HepG2 (cell line): ENCODE measurements around the gene TNFSF8. TPM values are rescaled to one million over a fixed set of nuclear protein-coding genes. Genes with fewer than 3 reads are reported as not detected.
A peak's percentile ranks its signal among the peaks of the same experiment; 100 is the strongest.

Source experiments
- ARID2 ChIP-seq: sonication (generic); formaldehyde crosslinking; IDR thresholded peaks from 2 replicates; pipeline ENCODE4 v1.8.1; 2022; ENCODE audit warnings: mild to moderate bottlenecking, missing genetic modification reagents, borderline replicate concordance
- DMAP1 ChIP-seq: IDR thresholded peaks from 2 replicates; pipeline ENCODE4 v1.6.1; 2016
- FOXC1 ChIP-seq: sonication (generic); formaldehyde crosslinking; IDR thresholded peaks from 2 replicates; pipeline ENCODE4 v1.8.0; 2022; ENCODE audit warnings: mild to moderate bottlenecking, missing genetic modification reagents, borderline replicate concordance
- TBX2 ChIP-seq: sonication (generic); formaldehyde crosslinking; IDR thresholded peaks from 2 replicates; pipeline ENCODE4 v1.5.0; 2020; ENCODE audit warnings: missing genetic modification reagents, mild to moderate bottlenecking, borderline replicate concordance
- TCF7 ChIP-seq: sonication (generic); IDR thresholded peaks from 2 replicates; pipeline ENCODE4 v1.6.1; 2016; ENCODE audit warnings: antibody characterized with exemption, low read depth
- YY1 ChIP-seq: IDR thresholded peaks from 2 replicates; pipeline ENCODE4 v1.6.1; 2011; ENCODE audit warnings: low read length, low read depth, moderate library complexity, mild to moderate bottlenecking; ENCODE audit not compliant: insufficient read depth, insufficient replicate concordance
- ZNF282 ChIP-seq: fragments of 450-650 bp; IDR thresholded peaks from 2 replicates; pipeline ENCODE4 v1.6.1; 2018; ENCODE audit not compliant: partially characterized antibody
- ZNF292 ChIP-seq: sonication (generic); formaldehyde crosslinking; IDR thresholded peaks from 2 replicates; pipeline ENCODE4 v1.8.1; 2022; ENCODE audit warnings: mild to moderate bottlenecking, low read depth, missing genetic modification reagents, borderline replicate concordance
- ZNF468 ChIP-seq: sonication (generic); formaldehyde crosslinking; IDR thresholded peaks from 2 replicates; pipeline ENCODE4 v1.8.0; 2022; ENCODE audit warnings: mild to moderate bottlenecking, moderate library complexity, missing genetic modification reagents
- ZNF577 ChIP-seq: sonication (generic); formaldehyde crosslinking; IDR thresholded peaks from 2 replicates; pipeline ENCODE4 v1.4.0; 2020; ENCODE audit warnings: mild to moderate bottlenecking, low read depth, missing genetic modification reagents, borderline replicate concordance
- ZNF780A ChIP-seq: sonication (generic); formaldehyde crosslinking; IDR thresholded peaks from 2 replicates; pipeline ENCODE4 v1.8.0; 2022; ENCODE audit warnings: mild to moderate bottlenecking, missing genetic modification reagents, moderate library complexity
- polyA plus RNA-seq, 8 experiments: library from polyadenylated mRNA; depleted of rRNA in 3 of 8; stranded (reverse) in 7 of 8; unstranded in 1 of 8; fragments of >200 nt; fragmentation: Illumina TruSeq in 4 of 8; extraction: Trizol in 4 of 8; gene quantifications; 2 replicates each; pipeline versions ENCODE4 v1.2.1 to v1.2.3, GENCODE V29; 2011 to 2016; ENCODE audit warnings: low read depth in 4 of 8, missing spikeins in 1 of 8, mixed read lengths in 1 of 8; ENCODE audit not compliant: insufficient read depth in 1 of 8
- total RNA-seq, 5 experiments: library from RNA; depleted of rRNA; stranded (reverse); fragments of >200 nt; fragmentation: Illumina TruSeq; extraction: Trizol; gene quantifications; 2 replicates each; pipeline ENCODE4 v1.2.3, GENCODE V29; 2016; ENCODE audit warnings: low read depth in 1 of 5
- TF ChIP-seq, protein P1 (sequence below): sonication (generic); formaldehyde crosslinking; IDR thresholded peaks from 2 replicates; pipeline ENCODE4 v1.4.0; 2020; ENCODE audit warnings: missing genetic modification reagents
- TF ChIP-seq, protein P2 (sequence below): sonication (generic); formaldehyde crosslinking; IDR thresholded peaks from 2 replicates; pipeline ENCODE4; 2020; ENCODE audit warnings: missing genetic modification reagents, mild to moderate bottlenecking, borderline replicate concordance
- TF ChIP-seq, protein P3 (sequence below): sonication (generic); formaldehyde crosslinking; IDR thresholded peaks from 2 replicates; pipeline ENCODE4 v1.5.0; 2020; ENCODE audit warnings: mild to moderate bottlenecking, low read depth, missing genetic modification reagents, borderline replicate concordance
- TF ChIP-seq, protein P4 (sequence below): IDR thresholded peaks from 2 replicates; pipeline ENCODE4 v1.6.1; 2016; ENCODE audit warnings: low read depth, control low read depth
- TF ChIP-seq, protein P5 (sequence below): sonication (generic); formaldehyde crosslinking; IDR thresholded peaks from 2 replicates; pipeline ENCODE4 v1.5.0; 2020; ENCODE audit warnings: mild to moderate bottlenecking, missing genetic modification reagents, borderline replicate concordance
- TF ChIP-seq, protein P6 (sequence below): sonication (generic); formaldehyde crosslinking; IDR thresholded peaks from 2 replicates; pipeline ENCODE4 v1.8.0; 2022; ENCODE audit warnings: missing genetic modification reagents, low read depth, mild to moderate bottlenecking, borderline replicate concordance
- TF ChIP-seq, protein P7 (sequence below): sonication (generic); formaldehyde crosslinking; IDR thresholded peaks from 2 replicates; pipeline ENCODE4 v1.5.1; 2020; ENCODE audit warnings: missing genetic modification reagents, mild to moderate bottlenecking, borderline replicate concordance

Gene TNFSF8
- total and polyA plus RNA-seq, 2 of the 13 experiments (the other 11 are each of a cell fraction or from before 2014, with no cell fraction given), result not detected

DNA sequence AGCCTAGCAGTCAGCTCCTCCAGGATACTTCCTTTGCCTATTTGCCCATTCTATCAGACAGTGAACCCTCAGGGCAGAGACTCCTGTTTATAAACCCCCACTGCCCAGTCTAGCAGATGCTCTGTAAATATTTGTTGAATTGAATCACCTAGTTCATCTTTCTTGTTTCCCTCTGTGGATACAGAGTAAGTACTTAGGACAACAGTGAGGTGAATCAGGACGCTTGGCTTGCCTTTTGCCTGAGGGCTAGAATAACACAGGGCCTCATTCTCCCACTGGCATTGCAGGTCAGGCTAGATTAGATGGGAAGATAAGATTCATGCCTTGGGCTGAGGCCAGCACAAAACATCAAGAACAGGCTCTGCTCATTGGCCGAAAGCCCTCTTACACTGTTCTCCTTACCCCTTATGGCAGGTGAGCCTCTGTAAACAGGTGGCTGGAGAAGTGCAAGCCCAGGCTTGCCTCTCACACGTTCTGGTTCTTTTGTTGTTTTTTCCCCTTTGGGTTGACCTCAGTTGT is 22.2 kb downstream of the TNFSF8 start (continued):
- TF ChIP-seq, protein P1, sequence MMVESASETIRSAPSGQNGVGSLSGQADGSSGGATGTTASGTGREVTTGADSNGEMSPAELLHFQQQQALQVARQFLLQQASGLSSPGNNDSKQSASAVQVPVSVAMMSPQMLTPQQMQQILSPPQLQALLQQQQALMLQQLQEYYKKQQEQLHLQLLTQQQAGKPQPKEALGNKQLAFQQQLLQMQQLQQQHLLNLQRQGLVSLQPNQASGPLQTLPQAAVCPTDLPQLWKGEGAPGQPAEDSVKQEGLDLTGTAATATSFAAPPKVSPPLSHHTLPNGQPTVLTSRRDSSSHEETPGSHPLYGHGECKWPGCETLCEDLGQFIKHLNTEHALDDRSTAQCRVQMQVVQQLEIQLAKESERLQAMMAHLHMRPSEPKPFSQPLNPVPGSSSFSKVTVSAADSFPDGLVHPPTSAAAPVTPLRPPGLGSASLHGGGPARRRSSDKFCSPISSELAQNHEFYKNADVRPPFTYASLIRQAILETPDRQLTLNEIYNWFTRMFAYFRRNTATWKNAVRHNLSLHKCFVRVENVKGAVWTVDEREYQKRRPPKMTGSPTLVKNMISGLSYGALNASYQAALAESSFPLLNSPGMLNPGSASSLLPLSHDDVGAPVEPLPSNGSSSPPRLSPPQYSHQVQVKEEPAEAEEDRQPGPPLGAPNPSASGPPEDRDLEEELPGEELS (CRISPR knock-in tag), result peak; percentile 87
- TF ChIP-seq ZNF468 (CRISPR knock-in tag), result no peak
- TF ChIP-seq, protein P2, sequence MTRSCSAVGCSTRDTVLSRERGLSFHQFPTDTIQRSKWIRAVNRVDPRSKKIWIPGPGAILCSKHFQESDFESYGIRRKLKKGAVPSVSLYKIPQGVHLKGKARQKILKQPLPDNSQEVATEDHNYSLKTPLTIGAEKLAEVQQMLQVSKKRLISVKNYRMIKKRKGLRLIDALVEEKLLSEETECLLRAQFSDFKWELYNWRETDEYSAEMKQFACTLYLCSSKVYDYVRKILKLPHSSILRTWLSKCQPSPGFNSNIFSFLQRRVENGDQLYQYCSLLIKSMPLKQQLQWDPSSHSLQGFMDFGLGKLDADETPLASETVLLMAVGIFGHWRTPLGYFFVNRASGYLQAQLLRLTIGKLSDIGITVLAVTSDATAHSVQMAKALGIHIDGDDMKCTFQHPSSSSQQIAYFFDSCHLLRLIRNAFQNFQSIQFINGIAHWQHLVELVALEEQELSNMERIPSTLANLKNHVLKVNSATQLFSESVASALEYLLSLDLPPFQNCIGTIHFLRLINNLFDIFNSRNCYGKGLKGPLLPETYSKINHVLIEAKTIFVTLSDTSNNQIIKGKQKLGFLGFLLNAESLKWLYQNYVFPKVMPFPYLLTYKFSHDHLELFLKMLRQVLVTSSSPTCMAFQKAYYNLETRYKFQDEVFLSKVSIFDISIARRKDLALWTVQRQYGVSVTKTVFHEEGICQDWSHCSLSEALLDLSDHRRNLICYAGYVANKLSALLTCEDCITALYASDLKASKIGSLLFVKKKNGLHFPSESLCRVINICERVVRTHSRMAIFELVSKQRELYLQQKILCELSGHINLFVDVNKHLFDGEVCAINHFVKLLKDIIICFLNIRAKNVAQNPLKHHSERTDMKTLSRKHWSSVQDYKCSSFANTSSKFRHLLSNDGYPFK, result no peak
- TF ChIP-seq YY1, result no peak
- no peak for TF ChIP-seq FOXC1 (CRISPR knock-in tag)
- TF ChIP-seq, protein P3, sequence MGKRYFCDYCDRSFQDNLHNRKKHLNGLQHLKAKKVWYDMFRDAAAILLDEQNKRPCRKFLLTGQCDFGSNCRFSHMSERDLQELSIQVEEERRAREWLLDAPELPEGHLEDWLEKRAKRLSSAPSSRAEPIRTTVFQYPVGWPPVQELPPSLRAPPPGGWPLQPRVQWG (CRISPR knock-in tag), result no peak
- TF ChIP-seq, protein P4, sequence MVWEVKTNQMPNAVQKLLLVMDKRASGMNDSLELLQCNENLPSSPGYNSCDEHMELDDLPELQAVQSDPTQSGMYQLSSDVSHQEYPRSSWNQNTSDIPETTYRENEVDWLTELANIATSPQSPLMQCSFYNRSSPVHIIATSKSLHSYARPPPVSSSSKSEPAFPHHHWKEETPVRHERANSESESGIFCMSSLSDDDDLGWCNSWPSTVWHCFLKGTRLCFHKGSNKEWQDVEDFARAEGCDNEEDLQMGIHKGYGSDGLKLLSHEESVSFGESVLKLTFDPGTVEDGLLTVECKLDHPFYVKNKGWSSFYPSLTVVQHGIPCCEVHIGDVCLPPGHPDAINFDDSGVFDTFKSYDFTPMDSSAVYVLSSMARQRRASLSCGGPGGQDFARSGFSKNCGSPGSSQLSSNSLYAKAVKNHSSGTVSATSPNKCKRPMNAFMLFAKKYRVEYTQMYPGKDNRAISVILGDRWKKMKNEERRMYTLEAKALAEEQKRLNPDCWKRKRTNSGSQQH (CRISPR knock-in tag), result no peak
- TF ChIP-seq, protein P5, sequence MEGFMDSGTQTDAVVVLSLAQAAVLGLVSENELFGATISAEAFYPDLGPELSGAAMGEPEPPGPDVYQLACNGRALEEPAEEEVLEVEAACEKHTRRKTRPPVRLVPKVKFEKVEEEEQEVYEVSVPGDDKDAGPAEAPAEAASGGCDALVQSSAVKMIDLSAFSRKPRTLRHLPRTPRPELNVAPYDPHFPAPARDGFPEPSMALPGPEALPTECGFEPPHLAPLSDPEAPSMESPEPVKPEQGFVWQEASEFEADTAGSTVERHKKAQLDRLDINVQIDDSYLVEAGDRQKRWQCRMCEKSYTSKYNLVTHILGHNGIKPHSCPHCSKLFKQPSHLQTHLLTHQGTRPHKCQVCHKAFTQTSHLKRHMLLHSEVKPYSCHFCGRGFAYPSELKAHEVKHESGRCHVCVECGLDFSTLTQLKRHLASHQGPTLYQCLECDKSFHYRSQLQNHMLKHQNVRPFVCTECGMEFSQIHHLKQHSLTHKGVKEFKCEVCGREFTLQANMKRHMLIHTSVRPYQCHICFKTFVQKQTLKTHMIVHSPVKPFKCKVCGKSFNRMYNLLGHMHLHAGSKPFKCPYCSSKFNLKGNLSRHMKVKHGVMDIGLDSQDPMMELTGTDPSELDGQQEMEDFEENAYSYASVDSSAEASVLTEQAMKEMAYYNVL (CRISPR knock-in tag), result peak; percentile 46; the same call in 1 of the 2 replicates
- TF ChIP-seq DMAP1 (CRISPR knock-in tag), result no peak
- TF ChIP-seq ZNF282, result no peak
- peak; percentile 79 for TF ChIP-seq TCF7
- TF ChIP-seq, protein P6, sequence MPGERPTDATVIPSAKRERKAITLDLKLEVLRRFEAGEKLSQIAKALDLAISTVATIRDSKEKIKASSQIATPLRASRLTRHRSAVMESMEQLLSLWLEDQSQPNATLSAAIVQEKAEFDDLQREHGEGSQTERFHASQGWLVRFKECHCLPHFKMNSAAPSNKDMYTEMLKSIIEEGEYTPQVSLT (CRISPR knock-in tag), result no peak
- no peak for TF ChIP-seq ZNF780A
- TF ChIP-seq ZNF292, result peak; percentile 31; the same call in 1 of the 2 replicates
- TF ChIP-seq, protein P7, sequence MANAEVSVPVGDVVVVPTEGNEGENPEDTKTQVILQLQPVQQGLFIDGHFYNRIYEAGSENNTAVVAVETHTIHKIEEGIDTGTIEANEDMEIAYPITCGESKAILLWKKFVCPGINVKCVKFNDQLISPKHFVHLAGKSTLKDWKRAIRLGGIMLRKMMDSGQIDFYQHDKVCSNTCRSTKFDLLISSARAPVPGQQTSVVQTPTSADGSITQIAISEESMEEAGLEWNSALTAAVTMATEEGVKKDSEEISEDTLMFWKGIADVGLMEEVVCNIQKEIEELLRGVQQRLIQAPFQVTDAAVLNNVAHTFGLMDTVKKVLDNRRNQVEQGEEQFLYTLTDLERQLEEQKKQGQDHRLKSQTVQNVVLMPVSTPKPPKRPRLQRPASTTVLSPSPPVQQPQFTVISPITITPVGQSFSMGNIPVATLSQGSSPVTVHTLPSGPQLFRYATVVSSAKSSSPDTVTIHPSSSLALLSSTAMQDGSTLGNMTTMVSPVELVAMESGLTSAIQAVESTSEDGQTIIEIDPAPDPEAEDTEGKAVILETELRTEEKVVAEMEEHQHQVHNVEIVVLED (CRISPR knock-in tag), result no peak
- no peak for TF ChIP-seq TBX2 (CRISPR knock-in tag)
- no peak for TF ChIP-seq ARID2 (CRISPR knock-in tag)
- no peak for TF ChIP-seq ZNF577 (CRISPR knock-in tag)
